Osteoblast (primary cell): ENCODE measurements around the gene GALNT10. TPM values are rescaled to one million over a fixed set of nuclear protein-coding genes. Genes with fewer than 3 reads are reported as not detected.

Experiments used
- DNase-seq: peaks from one replicate; pipeline ENCODE4 v3.0.0; 2011; ENCODE audit warnings: low spot score, mixed read lengths; ENCODE audit not compliant: insufficient read length; ENCODE audit errors: missing footprints
- H2AFZ ChIP-seq: 2 replicates; pipeline ENCODE4 v1.6.0; 2011; ENCODE audit warnings: mild to moderate bottlenecking, low read length
- H3K27ac ChIP-seq: 2 replicates; pipeline ENCODE4 v1.5.1; 2011; ENCODE audit warnings: mild to moderate bottlenecking, low read depth, low read length, moderate library complexity
- H3K27me3 ChIP-seq: 2 replicates; pipeline ENCODE4 v1.6.0; 2012; ENCODE audit warnings: mild to moderate bottlenecking, control low read depth, inconsistent platforms, low read length, moderate library complexity; ENCODE audit not compliant: insufficient read depth
- H3K36me3 ChIP-seq: 2 replicates; pipeline ENCODE4 v1.5.1; 2011; ENCODE audit warnings: mild to moderate bottlenecking, low read length, control low read depth, moderate library complexity; ENCODE audit not compliant: insufficient read depth
- H3K4me1 ChIP-seq: 2 replicates; pipeline ENCODE4 v1.5.1; 2011; ENCODE audit warnings: mild to moderate bottlenecking, low read length, control low read depth, moderate library complexity; ENCODE audit not compliant: insufficient read depth
- H3K4me2 ChIP-seq: 2 replicates; pipeline ENCODE4 v1.6.0; 2011; ENCODE audit warnings: mild to moderate bottlenecking, low read length; ENCODE audit not compliant: insufficient read depth
- H3K4me3 ChIP-seq: fragments of 200-600 bp; sonication (generic); 3 replicates; pipeline ENCODE4 v1.5.1; 2012; ENCODE audit warnings: mild to moderate bottlenecking, low read length, inconsistent platforms; ENCODE audit not compliant: insufficient read depth
- H3K79me2 ChIP-seq: 2 replicates; pipeline ENCODE4 v1.6.0; 2012; ENCODE audit warnings: mild to moderate bottlenecking, low read length, control low read depth, inconsistent platforms; ENCODE audit not compliant: insufficient read depth
- H3K9me3 ChIP-seq: 2 replicates; pipeline ENCODE4 v1.5.1; 2011; ENCODE audit warnings: low read depth, low read length, control low read depth
- H4K20me1 ChIP-seq: 2 replicates; pipeline ENCODE4 v1.6.0; 2012; ENCODE audit warnings: mild to moderate bottlenecking, low read length, control low read depth; ENCODE audit not compliant: insufficient read depth
- CTCF ChIP-seq: IDR thresholded peaks from 2 replicates; pipeline ENCODE4 v1.5.1; 2011; ENCODE audit warnings: mild to moderate bottlenecking, low read depth, low read length, moderate library complexity; ENCODE audit errors: extremely low read depth
- total RNA-seq: library from RNA; depleted of rRNA; stranded (reverse); fragments of >200 nt; gene quantifications from 2 replicates; pipeline ENCODE4 v1.2.3, GENCODE V29; 2012

The GALNT10 gene
- total RNA-seq, 1 donor = 62.2 TPM

DNA sequence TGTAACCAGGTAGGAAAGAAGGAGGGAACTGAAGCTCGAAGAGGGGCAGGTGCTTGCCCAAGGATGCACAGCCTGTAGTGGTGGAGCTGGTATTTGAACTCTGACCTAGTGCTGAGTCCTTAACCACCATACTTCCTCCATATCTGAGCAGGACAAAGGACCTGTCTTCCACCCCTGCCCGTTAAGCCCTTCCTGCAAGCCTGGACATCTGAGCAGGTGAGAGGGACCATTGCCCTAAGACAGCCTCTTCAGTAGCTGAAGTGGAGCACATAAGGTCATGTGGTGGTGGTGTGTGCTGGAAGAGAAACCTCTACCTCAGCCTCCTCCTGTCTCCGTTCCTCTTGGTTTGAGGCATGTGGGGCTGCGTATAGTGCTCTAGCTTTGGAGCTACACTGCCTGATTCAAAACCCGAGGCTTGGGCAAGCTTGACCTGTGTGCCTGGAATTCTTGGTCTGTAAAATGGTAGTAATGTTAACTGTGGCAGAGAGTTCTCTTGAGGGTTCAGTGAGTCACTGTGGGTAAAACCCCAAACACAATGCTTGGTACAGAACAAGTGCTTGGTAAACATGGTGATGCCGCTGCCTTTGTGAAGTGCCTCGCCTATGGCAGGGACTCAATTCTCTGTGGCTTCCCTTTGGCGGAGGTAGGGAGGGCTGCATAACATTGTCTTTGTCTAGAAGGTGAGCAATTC, 7.4 kb downstream of the GALNT10 start:
- Histone ChIP-seq H3K36me3 (peaks cover 5% of the 10 kb centered on the region), H3K4me2 (peak overlapping the region; percentile 41), H3K9me3 (no peaks in the 10 kb centered on the region), H3K27me3 (no peaks in the 10 kb centered on the region), H3K4me3 (no peak overlapping the region), H3K4me1 (peaks cover 47% of the 10 kb centered on the region), H3K27ac (peak overlapping the region; percentile 57), H3K79me2 (peaks cover 47% of the 10 kb centered on the region), H4K20me1 (peaks cover 41% of the 10 kb centered on the region), H2AFZ (no peak overlapping the region)
- no peak for TF ChIP-seq CTCF
- peak; percentile 88 for DNase-seq

DNA sequence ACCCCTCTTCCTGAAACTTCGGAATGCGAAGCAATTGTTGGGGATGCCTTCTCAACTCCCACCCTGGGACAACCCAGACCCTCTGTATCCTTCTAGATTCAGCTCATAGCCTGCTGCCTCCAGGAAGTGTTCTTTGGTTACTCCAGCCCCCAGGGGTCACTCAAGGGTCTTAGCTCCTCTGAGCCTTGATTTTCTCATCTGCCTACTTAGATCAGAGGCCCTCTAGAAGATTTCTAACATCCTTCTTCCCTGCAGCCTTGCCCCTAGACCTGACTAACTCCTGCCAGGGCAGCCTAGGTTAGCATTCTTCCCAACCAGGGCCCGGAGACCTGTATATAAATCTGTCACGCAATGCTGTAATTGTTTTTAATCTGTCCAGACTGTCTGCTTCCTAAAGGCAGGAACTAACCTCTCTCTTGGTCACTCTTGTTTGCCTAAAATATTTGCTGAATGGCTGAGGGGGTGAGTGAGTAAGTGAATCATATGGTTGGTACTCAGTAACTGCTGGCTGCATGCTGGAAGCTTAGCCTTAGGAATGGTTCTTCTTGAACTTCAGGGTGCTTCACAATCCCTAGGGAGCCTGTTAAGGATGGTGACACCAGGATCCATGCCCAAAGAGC, 8.2 kb downstream of the GALNT10 start:
- TF ChIP-seq CTCF = no peak
- Histone ChIP-seq H2AFZ (no peak overlapping the region), H3K27ac (peak overlapping the region; percentile 57), H3K79me2 (peaks cover 54% of the 10 kb centered on the region), H3K4me1 (peaks cover 42% of the 10 kb centered on the region), H3K4me2 (peak overlapping the region; percentile 41), H3K9me3 (no peaks in the 10 kb centered on the region), H4K20me1 (peaks cover 36% of the 10 kb centered on the region), H3K36me3 (peaks cover 5% of the 10 kb centered on the region), H3K4me3 (no peak overlapping the region), H3K27me3 (no peaks in the 10 kb centered on the region)
- DNase-seq = peak; percentile 96

GRCh38 chr5:154199263-154199662, 8.7 kb downstream of the GALNT10 start:
- no peak for DNase-seq
- TF ChIP-seq CTCF = no peak
- H3K4me2 ChIP-seq = peak overlapping the region; percentile 41
- no peaks in the 10 kb centered on the region for H3K27me3 ChIP-seq
- peaks cover 7% of the 10 kb centered on the region for H3K36me3 ChIP-seq
- peaks cover 37% of the 10 kb centered on the region for H3K4me1 ChIP-seq
- no peak overlapping the region for H3K4me3 ChIP-seq
- no peaks in the 10 kb centered on the region for H3K9me3 ChIP-seq
- peaks cover 58% of the 10 kb centered on the region for H3K79me2 ChIP-seq
- peaks cover 32% of the 10 kb centered on the region for H4K20me1 ChIP-seq
- peak overlapping the region; percentile 57 for H3K27ac ChIP-seq
- H2AFZ ChIP-seq = no peak overlapping the region

- H3K27ac ChIP-seq = peak overlapping the region; percentile 57
- H3K4me3 ChIP-seq = no peak overlapping the region
- peaks cover 57% of the 10 kb centered on the region for H3K79me2 ChIP-seq
- TF ChIP-seq CTCF = no peak
- peaks cover 32% of the 10 kb centered on the region for H3K4me1 ChIP-seq
- peaks cover 28% of the 10 kb centered on the region for H4K20me1 ChIP-seq
- H3K9me3 ChIP-seq = no peaks in the 10 kb centered on the region
- DNase-seq = no peak
- H3K27me3 ChIP-seq = no peaks in the 10 kb centered on the region
- H3K4me2 ChIP-seq = no peak overlapping the region
- H3K36me3 ChIP-seq = peaks cover 9% of the 10 kb centered on the region
- no peak overlapping the region for H2AFZ ChIP-seq
Measured at GRCh38 chr5:154199671-154200220, 9.2 kb downstream of the GALNT10 start.
